ACHN (cell line): ENCODE results near the gene CNPY3.
A peak's percentile ranks its signal among the peaks of the same experiment; 100 is the strongest.
"Not testable (repeated sequence)": the region's sequence is repeated elsewhere in the genome, so short reads cannot be mapped to it uniquely, and the experiment has no call there.

Experiments
- DNase-seq: peaks from one replicate; pipeline ENCODE4 v3.0.0-alpha.2; 2015
- in situ Hi-C: cut with HindIII; loops from 2 replicates; pipeline ENCODE4 v1.10.0; 2017; ENCODE audit warnings: low sequenced_read_pairs, low pct_ligation_motif_present, low pct_unique_long_range_greater_than_20kb

Gene CNPY3

DNA sequence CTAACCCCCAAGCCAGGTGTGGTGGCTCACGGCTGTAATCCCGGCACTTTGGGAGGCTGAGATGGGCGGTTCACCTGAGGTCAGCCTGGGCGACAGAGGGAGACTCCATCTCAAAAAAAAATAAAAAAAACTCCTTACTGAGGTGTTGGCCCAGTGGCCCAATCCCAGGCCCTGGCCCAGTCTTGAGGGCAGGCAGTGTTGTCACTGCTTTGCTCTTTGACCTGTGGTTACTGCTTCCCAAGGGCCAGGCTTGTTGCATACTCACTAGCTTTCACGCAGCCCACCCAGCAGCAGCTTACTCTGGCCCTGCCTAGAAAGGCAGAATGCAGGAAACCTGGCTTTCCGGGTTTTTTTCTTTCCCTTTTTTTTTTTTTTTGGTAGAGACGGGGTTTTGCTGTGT is 13.2 kb downstream of the CNPY3 start:
- in situ Hi-C loops = no loop called here
- DNase-seq = no peak

DNA sequence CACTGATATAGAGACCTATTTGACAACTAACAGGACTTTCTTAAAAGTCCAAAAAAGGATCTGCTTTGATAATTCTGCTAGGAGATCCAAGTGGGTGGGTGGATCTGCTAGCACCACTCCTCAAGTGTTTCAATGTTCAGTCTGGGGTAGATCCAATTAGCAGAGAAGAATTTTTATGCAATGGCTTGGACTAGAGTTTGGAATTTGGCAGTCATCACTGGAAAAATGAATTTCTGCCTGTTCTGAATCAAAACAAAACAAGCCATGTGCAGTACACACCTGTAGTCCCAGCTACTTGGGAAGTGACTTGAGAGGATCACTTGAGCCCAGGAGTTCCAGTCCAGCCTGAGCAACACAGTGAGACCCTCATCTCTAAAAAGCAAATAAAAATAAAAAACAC is 18.7 kb downstream of the CNPY3 start:
- DNase-seq = no peak
- in situ Hi-C loops = no loop called here

DNA sequence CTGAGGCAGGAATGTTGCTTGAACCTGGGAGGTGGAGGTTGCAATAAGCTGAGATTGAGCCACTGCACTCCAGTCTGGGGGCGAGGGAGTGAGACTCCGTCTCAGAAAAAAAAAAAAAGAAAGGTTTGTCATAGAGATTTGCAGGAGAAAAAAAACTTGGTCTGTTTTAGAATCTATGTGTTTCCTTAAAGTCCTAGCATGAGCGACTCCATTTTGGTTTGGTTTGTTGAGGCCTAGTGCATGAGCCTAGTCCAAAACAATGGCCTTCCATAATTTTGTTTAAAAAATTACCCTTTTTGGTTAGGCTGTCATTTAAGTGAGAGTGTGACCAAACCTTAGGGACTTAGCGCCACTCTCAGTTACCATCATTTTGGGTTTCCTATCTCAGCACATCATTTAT is 23.1 kb downstream of the CNPY3 start:
- DNase-seq = no peak
- in situ Hi-C loops = no loop called here

GRCh38 chr6:42954405-42954804 is 25.1 kb downstream of the CNPY3 start:
- in situ Hi-C loops, DNase-seq: not testable (repeated sequence)

- in situ Hi-C loops = no loop called here
- DNase-seq = no peak
These were observed 28.8 kb downstream of the CNPY3 start for GRCh38 chr6:42958125-42958524.

GRCh38 chr6:42959917-42960242 is 30.6 kb downstream of the CNPY3 start:
- no peak for DNase-seq
- in situ Hi-C loops = no loop called here

DNA sequence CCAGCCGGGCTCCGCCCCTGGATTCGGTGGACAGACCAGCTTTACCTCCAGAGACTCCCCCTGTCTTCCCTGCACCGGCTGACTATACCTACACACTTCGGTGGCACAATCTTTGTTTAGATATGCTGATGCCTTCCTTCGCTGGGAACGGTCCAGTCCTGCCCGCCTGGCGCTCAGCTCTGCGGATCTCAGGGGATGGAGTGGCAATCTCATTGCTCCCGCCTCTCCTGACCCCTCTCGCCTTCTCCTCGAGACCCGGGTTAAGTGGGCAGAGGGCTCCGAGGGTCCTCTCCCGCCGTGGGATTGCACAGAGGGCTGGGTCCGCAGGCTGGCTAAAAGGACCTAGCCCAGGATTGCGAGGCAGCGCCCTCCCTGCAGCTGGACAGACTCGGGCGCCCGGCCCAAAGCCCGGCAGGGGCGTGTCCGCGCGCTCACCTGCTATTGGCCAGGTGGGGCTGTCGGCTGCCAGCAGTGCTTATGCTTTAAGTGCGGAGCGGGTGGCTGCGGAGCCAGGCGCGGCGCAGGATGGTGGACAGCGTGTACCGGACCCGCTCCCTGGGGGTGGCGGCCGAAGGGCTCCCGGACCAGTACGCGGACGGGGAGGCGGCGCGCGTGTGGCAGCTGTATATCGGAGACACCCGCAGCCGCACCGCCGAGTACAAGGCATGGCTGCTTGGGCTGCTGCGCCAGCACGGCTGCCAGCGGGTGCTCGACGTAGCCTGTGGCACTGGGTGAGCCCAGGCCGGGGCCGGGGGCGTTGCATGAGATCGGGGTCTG is 31.2 kb downstream of the CNPY3 start, which contains the start of gene GNMT:
Gene GNMT, plus strand, starts transcription at position 512 of the 777 bp plus-strand sequence. Its CDS starts 14 bp downstream, at position 526.
- in situ Hi-C loops = no loop called here
- DNase-seq = peak; percentile 39

DNA sequence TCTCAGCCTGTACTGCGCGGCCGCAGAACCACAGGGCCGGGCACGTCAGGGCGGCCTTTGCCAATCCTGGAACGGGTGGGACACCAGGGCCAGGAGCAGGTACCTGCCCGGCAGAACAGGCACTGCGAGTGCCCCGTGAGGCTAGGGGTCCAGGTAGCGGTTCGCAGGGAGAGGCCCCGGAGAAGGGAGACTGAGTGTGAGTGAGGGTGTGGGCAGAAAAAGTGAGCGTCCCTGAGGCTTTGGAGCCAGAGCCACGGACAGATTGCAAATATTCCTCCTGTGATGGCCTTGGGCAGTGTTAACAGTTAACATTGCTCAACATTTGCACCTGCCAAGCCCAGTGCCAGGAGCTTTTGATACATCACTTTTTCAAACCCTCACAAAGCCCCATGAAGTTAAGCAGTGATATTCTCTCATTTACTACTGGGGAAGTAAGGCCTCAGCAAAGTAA is 31.8 kb downstream of the CNPY3 start:
- in situ Hi-C loops = no loop called here

GRCh38 chr6:42962096-42962495 is 32.8 kb downstream of the CNPY3 start:
- in situ Hi-C loops = no loop called here
- no peak for DNase-seq

More for the DNA sequence above, 31.8 kb downstream of the CNPY3 start:
- no peak for DNase-seq

GRCh38 chr6:42962502-42963178 is 33.4 kb downstream of the CNPY3 start:
- in situ Hi-C loops = no loop called here

DNA sequence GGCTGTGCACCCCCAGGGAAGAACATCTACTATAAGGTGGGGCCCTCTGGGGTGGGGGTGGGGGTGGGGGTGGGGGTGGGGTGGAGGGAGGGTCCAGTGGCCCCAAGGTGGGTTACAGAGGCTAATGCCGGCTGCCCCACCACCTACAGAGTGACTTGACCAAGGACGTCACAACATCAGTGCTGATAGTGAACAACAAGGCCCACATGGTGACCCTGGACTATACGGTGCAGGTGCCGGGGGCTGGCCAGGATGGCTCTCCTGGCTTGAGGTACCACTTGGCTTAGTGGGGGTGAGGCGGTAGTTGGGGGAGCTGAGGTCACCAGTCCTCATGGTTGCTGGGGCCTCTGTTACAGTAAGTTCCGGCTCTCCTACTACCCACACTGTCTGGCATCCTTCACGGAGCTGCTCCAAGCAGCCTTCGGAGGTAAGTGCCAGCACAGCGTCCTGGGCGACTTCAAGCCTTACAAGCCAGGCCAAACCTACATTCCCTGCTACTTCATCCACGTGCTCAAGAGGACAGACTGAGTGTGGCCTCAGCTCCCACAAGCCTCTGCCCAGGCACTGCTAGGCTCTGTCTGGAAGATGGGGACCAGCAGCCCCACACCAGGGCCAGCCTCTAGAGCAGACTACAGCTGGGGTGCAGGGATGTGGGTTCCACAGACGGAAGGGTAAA is 34.0 kb downstream of the CNPY3 start:
- DNase-seq = no peak
- in situ Hi-C loops = no loop called here

More at GRCh38 chr6:42962502-42963178, 33.4 kb downstream of the CNPY3 start:
- DNase-seq = no peak

GRCh38 chr6:42963855-42964605 is 34.8 kb downstream of the CNPY3 start:
- in situ Hi-C loops = no loop called here
- DNase-seq = peak; percentile 63

DNA sequence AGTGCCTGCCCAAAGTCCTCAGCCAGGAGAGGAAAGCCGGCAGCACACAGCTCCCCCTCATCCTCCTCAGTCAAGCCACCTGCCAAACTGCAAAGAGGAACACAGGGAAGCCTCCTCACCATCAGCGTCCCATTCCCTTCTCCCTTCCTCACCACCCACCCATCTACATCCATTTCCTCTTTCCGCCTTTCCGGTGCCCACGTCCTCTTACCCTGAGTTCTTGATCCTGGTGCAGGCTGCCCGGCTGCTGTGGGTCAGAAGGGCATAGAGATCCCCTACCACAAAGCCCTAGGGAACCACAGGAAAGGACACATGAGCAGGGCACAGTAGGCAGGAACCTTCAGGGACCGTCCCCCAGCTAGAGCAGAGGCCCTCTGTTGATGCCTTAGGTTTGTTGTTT is 37.3 kb downstream of the CNPY3 start:
- in situ Hi-C loops = no loop called here
- DNase-seq = no peak

GRCh38 chr6:42967228-42967627 is 37.9 kb downstream of the CNPY3 start:
- in situ Hi-C loops = no loop called here
- no peak for DNase-seq

- DNase-seq = no peak
- in situ Hi-C loops = no loop called here
These were observed 38.9 kb downstream of the CNPY3 start for GRCh38 chr6:42968126-42968701.

GRCh38 chr6:42968783-42969182 is 39.5 kb downstream of the CNPY3 start:
- no peak for DNase-seq
- in situ Hi-C loops = no loop called here

GRCh38 chr6:42969431-42969830 is 40.2 kb downstream of the CNPY3 start:
- DNase-seq = no peak
- in situ Hi-C loops = no loop called here

DNA sequence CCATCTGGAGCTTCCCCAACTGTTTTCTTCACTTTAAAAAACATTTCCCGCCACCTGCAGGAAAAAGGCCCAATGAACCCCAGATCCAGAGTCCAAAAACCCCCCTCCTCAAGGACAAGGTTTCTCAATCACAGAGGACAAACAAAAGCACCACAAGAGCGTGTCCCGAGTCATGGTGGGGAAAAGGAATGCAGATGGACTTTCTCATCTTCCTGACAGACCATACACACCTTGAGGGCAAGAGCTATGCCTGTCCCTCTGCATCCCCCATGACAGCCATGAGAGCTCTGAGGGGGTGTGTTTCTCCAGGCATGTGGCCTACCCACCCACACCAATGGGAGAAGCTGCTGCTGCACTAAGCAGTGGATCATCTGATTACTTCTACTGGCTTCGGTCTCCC is 40.7 kb downstream of the CNPY3 start:
- in situ Hi-C loops = no loop called here
- no peak for DNase-seq
